Activated naive CD4-positive, alpha-beta T cell treated with anti-CD3 and anti-CD28 coated beads for 36 hours (primary cell): Measurements from ENCODE around the gene SRSF3. TPM values are rescaled to one million over a fixed set of nuclear protein-coding genes. Genes with fewer than 3 reads are reported as not detected.
"Not testable (repeated sequence)": the region's sequence is repeated elsewhere in the genome, so short reads cannot be mapped to it uniquely, and the experiment has no call there.

Experiments
- CTCF ChIA-PET: fragments of 350-600 bp; sonication (Branson Sonifier 250); formaldehyde crosslinking; loops from one replicate; lab custom pipeline; 2021; ENCODE audit warnings: antibody characterized with exemption; lab: Charles Lee
- DNase-seq: peaks from one replicate; pipeline ENCODE4 v3.0.0-alpha.2; 2020
- H3K27ac Mint-ChIP-seq: one replicate; pipeline ENCODE4 v1.8.0; 2021; ENCODE audit warnings: mild to moderate bottlenecking, mixed read lengths
- H3K27me3 Mint-ChIP-seq: one replicate; pipeline ENCODE4 v1.8.0; 2021; ENCODE audit warnings: low read depth, mixed read lengths
- H3K36me3 Mint-ChIP-seq: one replicate; pipeline ENCODE4 v1.8.0; 2021; ENCODE audit warnings: low read depth, mixed read lengths
- H3K4me1 Mint-ChIP-seq: one replicate; pipeline ENCODE4 v1.8.0; 2021; ENCODE audit warnings: low read depth, mixed read lengths
- H3K4me3 Mint-ChIP-seq: one replicate; pipeline ENCODE4 v1.8.0; 2021; ENCODE audit warnings: mild to moderate bottlenecking, moderate library complexity, mixed read lengths
- H3K9me3 Mint-ChIP-seq: one replicate; pipeline ENCODE4 v1.8.0; 2021; ENCODE audit warnings: mixed read lengths
- intact Hi-C: fragments of 100-400 bp; cut with micrococcal nuclease; formaldehyde crosslinking; loops from one replicate; pipeline ENCODE4 v1.15.1; 2023
- total RNA-seq, 2 experiments: library from RNA; stranded (reverse); gene quantifications; one replicate each; pipeline ENCODE4 v1.2.3, GENCODE V29; 2021

SRSF3 gene
- total RNA-seq, 2 experiments from 2014 or later: 250 to 269 TPM

DNA sequence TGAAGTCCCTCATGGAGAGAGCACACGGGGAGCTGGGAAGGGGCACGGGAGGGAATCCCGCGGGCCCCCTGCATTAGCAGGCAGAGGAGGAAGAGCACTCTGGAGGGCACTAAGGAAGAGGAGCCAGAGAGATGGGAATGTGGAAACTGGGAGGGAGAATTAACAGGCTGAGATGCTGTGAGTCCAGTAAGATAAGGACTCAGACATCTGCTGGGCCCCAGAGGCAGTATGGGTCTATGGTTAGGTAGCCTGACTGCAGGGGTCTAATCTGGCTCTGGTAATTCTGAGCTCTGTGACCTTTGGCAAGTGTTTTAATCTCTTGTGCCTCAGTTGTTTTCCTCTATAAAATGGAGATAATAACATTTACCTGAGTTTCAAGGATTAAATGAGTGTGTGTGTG is 15.7 kb upstream of the SRSF3 start:
- intact Hi-C loops: no loop called here
- no peak overlapping the region for H3K27ac Mint-ChIP-seq
- H3K4me1 Mint-ChIP-seq: peaks cover 8% of the 10 kb centered on the region
- H3K4me3 Mint-ChIP-seq: no peak overlapping the region
- CTCF ChIA-PET: interaction anchor here (0.6 kb wide), 1 partner anchor 30 kb away, joined by 3 read pairs; no protein-coding TSS in a partner anchor
- H3K27me3 Mint-ChIP-seq: no peaks in the 10 kb centered on the region
- no peaks in the 10 kb centered on the region for H3K36me3 Mint-ChIP-seq
- no peaks in the 10 kb centered on the region for H3K9me3 Mint-ChIP-seq
- no peak for DNase-seq

DNA sequence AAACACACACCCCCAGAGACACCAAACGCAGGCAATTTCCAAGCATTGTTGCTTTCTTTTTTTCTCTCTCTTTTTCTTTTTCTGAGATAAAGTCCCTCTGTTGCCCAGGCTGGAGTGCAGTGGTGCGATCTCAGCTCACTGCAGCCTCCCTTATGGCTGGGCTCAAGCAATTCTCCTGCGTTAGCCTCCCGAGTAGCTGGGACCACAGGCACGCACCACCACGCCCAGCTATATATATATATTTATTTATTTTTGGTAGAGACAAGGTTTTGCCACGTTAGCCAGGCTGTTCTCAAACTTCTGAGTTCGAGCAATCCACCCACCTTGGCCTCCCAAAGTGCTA is 14.0 kb upstream of the SRSF3 start:
- Mint-ChIP-seq H3K4me3 (no peak overlapping the region), H3K9me3 (no peaks in the 10 kb centered on the region), H3K4me1 (peaks cover 8% of the 10 kb centered on the region), H3K27me3 (no peaks in the 10 kb centered on the region), H3K36me3 (no peaks in the 10 kb centered on the region), H3K27ac (no peak overlapping the region)
- DNase-seq: no peak
- intact Hi-C loops: no loop called here
- CTCF ChIA-PET: interaction anchor here (0.6 to 1.8 kb wide), 3 partner anchors 59 to 121 kb away, joined by 3 read pairs; no protein-coding TSS in a partner anchor

DNA sequence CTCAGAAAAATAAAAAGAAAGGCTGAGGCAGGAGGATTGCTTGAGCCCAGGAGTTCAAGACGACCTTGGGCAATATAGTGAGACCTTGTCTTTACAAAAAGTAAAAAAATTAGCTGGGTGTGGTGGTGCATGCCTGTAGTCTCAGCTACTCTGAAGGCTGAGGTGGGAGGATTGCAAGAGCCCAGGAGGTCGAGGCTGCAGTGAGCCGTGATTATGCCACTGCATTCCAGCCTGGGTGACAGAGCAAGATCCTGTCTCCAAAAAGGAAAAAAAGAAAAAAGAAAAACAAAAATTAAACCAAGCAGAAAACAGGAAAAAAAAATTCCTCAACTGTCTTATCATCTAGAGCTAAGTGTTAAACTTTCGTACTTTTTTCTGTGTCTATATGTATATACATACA is 12.4 kb upstream of the SRSF3 start:
- H3K36me3 Mint-ChIP-seq: no peaks in the 10 kb centered on the region
- no peak for DNase-seq
- intact Hi-C loops: no loop called here
- no peak overlapping the region for H3K4me3 Mint-ChIP-seq
- H3K9me3 Mint-ChIP-seq: no peaks in the 10 kb centered on the region
- H3K27me3 Mint-ChIP-seq: no peaks in the 10 kb centered on the region
- CTCF ChIA-PET: interaction anchor here (0.9 kb wide), 1 partner anchor 39 kb away, joined by 5 read pairs; no protein-coding TSS in a partner anchor
- peaks cover 8% of the 10 kb centered on the region for H3K4me1 Mint-ChIP-seq
- peak overlapping the region; percentile 11 for H3K27ac Mint-ChIP-seq

DNA sequence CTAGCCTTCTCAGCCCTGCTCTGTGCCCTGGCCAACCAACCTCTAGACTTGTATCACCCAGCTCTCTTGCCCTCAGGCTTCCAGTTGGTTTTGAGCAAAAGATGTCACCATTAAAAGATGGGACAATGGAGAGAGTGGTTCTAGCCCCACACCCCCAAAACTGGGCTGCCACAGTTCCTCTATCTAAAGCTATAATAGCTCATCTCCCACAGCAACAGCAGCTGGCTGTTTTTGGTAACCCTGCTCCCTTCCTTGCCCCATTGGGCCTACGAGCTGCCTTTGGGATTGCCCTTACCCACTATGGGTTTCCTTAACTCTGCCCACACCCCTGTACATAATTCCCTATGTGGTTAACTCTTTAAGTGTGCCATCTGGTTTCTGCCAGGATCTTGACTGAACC is 7.6 kb upstream of the SRSF3 start:
- intact Hi-C loops: no loop called here
- Mint-ChIP-seq H3K4me3 (no peak overlapping the region), H3K4me1 (peaks cover 5% of the 10 kb centered on the region), H3K36me3 (no peaks in the 10 kb centered on the region), H3K27me3 (no peaks in the 10 kb centered on the region), H3K9me3 (no peaks in the 10 kb centered on the region), H3K27ac (no peak overlapping the region)
- CTCF ChIA-PET: interaction anchor here (0.5 to 0.9 kb wide), 3 partner anchors 14 to 166 kb away, joined by 3 read pairs; no protein-coding TSS in a partner anchor
- DNase-seq: no peak

DNA sequence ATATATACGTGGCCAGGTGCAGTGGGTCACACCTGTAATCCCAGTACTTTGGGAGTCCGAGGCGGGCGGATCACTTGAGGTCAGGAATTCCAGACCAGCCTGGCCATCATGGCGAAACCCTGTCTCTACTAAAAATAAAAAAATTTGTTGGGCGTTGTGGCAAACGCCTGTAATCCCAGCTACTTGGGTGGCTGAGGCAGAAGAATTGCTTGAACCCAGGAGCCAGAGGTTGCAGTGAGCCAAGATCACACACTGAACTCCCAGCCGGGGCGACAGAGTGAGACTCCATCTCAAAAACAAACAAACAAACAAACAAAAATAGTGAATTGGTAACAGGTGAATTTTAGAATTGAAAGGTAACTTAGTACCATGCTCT is 5.1 kb upstream of the SRSF3 start:
- H3K36me3 Mint-ChIP-seq, intact Hi-C loops, DNase-seq, H3K27ac Mint-ChIP-seq, H3K4me3 Mint-ChIP-seq, H3K9me3 Mint-ChIP-seq, H3K27me3 Mint-ChIP-seq: not testable (repeated sequence)
- CTCF ChIA-PET: interaction anchor here (0.7 kb wide), 1 partner anchor 174 kb away, joined by 3 read pairs; no protein-coding TSS in a partner anchor
- H3K4me1 Mint-ChIP-seq: peaks cover 11% of the 10 kb centered on the region

DNA sequence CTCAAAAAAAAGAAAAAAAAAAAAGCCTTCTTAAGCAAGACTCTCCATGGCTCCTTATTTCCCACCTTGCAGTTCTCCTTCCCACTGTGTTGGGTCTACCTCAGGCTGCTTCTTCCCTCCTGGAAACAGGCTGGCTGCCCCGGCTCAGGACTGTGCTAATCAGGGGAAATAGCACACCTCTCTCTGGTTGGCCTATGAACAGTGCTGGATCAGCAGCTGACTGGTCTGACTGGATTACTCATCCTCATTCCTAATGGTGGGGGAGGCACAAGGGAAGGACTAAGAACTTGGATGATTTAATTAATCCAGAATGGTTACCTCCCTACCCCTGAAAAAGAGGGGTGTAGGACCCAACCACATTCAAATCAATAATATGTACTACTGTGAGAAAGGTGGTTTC is 3.9 kb upstream of the SRSF3 start:
- CTCF ChIA-PET: interaction anchor here (0.7 kb wide), 1 partner anchor 30 kb away, joined by 3 read pairs; no protein-coding TSS in a partner anchor
- H3K36me3 Mint-ChIP-seq: peaks cover 11% of the 10 kb centered on the region
- no peaks in the 10 kb centered on the region for H3K9me3 Mint-ChIP-seq
- DNase-seq: no peak
- H3K4me3 Mint-ChIP-seq: no peak overlapping the region
- intact Hi-C loops: loop anchor here (5.0 to 10.0 kb wide), 2 partner anchors 465 to 563 kb away; partner anchors contain the start of gene MAPK14
- no peaks in the 10 kb centered on the region for H3K27me3 Mint-ChIP-seq
- no peak overlapping the region for H3K27ac Mint-ChIP-seq
- peaks cover 11% of the 10 kb centered on the region for H3K4me1 Mint-ChIP-seq

DNA sequence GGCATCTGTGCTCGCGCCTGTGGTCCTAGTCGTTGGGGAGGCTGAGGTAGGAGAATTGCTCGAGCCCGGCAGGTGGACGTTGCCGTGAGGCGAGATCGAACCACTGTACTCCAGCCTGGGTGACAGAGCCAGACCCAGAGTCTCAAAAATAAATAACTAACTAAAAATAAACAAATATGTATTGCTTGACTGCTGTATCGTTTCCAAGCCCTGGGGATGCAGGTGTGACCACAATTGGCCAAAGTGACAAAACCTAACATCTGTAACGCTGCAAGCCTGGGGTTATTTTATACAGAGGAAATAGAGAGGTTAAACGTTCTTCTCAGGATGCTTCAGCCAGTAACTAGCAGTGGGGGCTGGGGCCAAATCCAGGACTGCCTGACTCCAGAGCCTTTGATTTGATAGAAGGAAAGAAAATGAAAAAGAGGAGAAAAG is 1.9 kb upstream of the SRSF3 start:
- peak overlapping the region; percentile 68 for H3K4me3 Mint-ChIP-seq
- H3K27ac Mint-ChIP-seq: peak overlapping the region; percentile 90
- peaks cover 17% of the 10 kb centered on the region for H3K4me1 Mint-ChIP-seq
- CTCF ChIA-PET: interaction anchor here (1.5 kb wide), 1 partner anchor 149 kb away, joined by 3 read pairs; no protein-coding TSS in a partner anchor
- DNase-seq: no peak
- H3K36me3 Mint-ChIP-seq: peaks cover 31% of the 10 kb centered on the region
- intact Hi-C loops: loop anchor here (1.0 to 10.0 kb wide), 3 partner anchors 293 to 565 kb away; partner anchors contain the start of genes C6orf89 and MAPK14
- H3K27me3 Mint-ChIP-seq: no peaks in the 10 kb centered on the region
- no peaks in the 10 kb centered on the region for H3K9me3 Mint-ChIP-seq

DNA sequence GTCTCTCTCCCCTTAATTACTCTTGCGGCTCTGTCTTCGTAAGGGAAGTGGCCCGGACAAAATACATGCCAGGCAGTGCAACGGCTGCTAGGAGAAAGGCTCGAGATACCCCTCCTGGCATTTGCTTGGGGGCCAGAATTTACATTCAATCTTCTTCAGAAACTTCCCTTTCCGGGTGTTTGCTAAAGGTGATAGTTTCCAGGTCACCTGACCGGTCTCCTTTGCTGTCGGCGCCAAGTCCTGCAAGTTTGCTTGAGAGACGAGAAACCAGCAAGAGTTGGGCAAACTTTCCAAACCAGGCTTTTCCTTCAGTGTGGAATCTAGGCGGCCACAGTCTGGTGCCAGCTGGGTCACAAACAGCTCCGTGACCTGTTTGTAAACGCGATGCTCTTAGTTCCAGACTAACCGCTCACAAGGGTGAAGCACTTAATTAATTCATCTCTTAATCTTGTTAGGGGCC is 563 bp upstream of the SRSF3 start:
- Mint-ChIP-seq H3K4me3 (peak overlapping the region; percentile 92), H3K9me3 (no peaks in the 10 kb centered on the region), H3K27me3 (no peaks in the 10 kb centered on the region), H3K27ac (peak overlapping the region; percentile 98), H3K36me3 (peaks cover 43% of the 10 kb centered on the region), H3K4me1 (peaks cover 25% of the 10 kb centered on the region)
- peak; percentile 70 for DNase-seq
- CTCF ChIA-PET: interaction anchor here (0.6 to 1.5 kb wide), 2 partner anchors 138 to 150 kb away, joined by 3 read pairs; no protein-coding TSS in a partner anchor
- intact Hi-C loops: loop anchor here (1.0 to 10.0 kb wide), 8 partner anchors 10 to 566 kb away; partner anchors contain the start of genes KCTD20, MAPK14 and PXT1

DNA sequence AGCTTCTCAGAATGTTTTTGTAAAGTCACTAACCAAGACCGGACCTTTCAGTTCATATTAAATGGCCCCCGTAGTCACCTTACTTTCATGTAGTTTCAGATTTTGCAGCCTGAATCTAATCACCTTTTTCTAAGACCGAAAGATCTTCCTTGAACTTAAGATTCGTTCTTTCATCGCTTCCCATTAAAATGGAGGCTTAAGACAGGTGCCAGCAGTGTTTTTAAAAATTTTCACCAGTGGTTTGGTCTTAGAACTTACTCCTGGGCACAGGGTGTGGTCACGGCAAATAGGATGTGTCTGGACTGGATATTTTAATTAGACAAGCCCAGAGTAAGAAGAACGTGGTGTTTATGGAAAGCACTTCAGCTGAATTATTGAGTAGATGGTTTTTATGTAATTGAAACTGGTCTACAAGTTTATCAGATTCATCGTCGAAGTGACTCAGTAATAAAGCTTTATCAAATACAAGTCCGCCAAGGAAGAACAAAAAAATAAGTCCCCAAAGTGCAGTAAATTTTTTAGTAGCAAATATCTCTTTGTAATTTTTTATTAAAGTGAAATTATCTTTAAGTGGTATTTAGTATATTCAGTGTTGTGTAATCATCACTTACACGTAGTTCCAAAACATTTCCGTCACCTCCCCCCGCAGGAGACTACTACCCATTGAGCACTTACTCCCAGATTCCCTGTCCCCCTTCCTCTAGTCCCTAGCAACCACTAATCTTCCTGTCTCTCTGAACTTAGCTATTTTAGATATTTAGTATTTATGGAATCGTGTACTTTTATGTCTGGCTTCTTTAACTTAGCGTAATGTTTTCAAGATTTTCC is 868 bp downstream of the SRSF3 start:
- DNase-seq: peak; percentile 51
- Mint-ChIP-seq H3K36me3 (peaks cover 57% of the 10 kb centered on the region), H3K27ac (peak overlapping the region; percentile 98), H3K27me3 (no peaks in the 10 kb centered on the region), H3K9me3 (no peaks in the 10 kb centered on the region), H3K4me3 (peak overlapping the region; percentile 92), H3K4me1 (peaks cover 39% of the 10 kb centered on the region)
- CTCF ChIA-PET: interaction anchor here (0.6 to 0.8 kb wide), 2 partner anchors 16 to 50 kb away, joined by 4 to 5 read pairs; no protein-coding TSS in a partner anchor
- intact Hi-C loops: loop anchor here (1.0 to 10.0 kb wide), 8 partner anchors 12 to 568 kb away; partner anchors contain the start of genes KCTD20, MAPK14 and PXT1

DNA sequence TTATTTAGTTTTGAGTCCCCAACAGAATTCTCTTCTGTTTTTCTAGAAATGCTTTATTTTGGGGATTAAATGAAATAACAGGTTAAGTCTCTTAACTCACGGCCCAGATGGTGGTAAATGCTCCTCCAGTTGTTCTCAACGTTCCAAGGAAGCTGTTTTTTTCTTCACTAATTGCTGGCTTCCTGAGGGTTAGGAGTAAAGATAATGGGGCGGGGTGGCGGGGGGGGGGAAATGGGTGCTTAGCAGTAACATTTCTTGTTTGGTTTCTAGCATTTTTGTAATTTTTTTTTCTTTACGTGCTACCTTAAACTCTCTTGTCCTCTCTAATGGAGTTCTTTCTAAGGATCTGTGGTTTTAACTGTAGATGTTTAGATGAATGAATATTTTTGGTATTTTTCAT is 2.2 kb downstream of the SRSF3 start:
- CTCF ChIA-PET: interaction anchor here (0.6 to 2.3 kb wide), 4 partner anchors 10 to 120 kb away, joined by 3 to 11 read pairs (median 4); no protein-coding TSS in a partner anchor
- DNase-seq: no peak
- no peaks in the 10 kb centered on the region for H3K27me3 Mint-ChIP-seq
- peaks cover 71% of the 10 kb centered on the region for H3K36me3 Mint-ChIP-seq
- peaks cover 49% of the 10 kb centered on the region for H3K4me1 Mint-ChIP-seq
- no peaks in the 10 kb centered on the region for H3K9me3 Mint-ChIP-seq
- intact Hi-C loops: loop anchor here (10.0 kb wide), 1 partner anchor 472 kb away; no protein-coding TSS in a partner anchor
- peak overlapping the region; percentile 98 for H3K27ac Mint-ChIP-seq
- peak overlapping the region; percentile 92 for H3K4me3 Mint-ChIP-seq

DNA sequence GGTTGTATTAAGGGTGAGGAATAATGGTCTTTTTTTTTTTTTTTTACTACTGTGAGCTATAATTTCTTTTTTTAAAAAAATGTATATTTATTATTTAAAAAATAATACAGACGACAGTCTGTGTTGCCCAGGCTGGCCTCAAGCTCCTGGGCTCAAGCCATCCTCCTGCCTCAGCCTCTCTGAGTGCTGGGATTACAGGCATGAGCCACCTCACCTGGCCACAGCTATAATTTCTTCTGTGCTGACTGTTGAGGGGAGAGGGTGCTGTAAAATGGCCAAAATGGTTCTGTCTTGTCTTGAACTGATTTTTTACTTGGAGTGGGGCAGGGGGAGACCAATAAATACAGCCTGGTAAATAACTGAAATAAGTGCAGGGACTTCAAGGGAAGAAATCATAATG is 3.6 kb downstream of the SRSF3 start:
- DNase-seq: no peak
- H3K4me1 Mint-ChIP-seq: peaks cover 53% of the 10 kb centered on the region
- intact Hi-C loops: loop anchor here (10.0 kb wide), 1 partner anchor 473 kb away; no protein-coding TSS in a partner anchor
- peak overlapping the region; percentile 85 for H3K27ac Mint-ChIP-seq
- H3K4me3 Mint-ChIP-seq: peak overlapping the region; percentile 92
- CTCF ChIA-PET: interaction anchor here (0.7 to 2.3 kb wide), 7 partner anchors 9 to 585 kb away, joined by 3 to 11 read pairs (median 4); no protein-coding TSS in a partner anchor
- no peaks in the 10 kb centered on the region for H3K27me3 Mint-ChIP-seq
- peaks cover 82% of the 10 kb centered on the region for H3K36me3 Mint-ChIP-seq
- no peaks in the 10 kb centered on the region for H3K9me3 Mint-ChIP-seq

DNA sequence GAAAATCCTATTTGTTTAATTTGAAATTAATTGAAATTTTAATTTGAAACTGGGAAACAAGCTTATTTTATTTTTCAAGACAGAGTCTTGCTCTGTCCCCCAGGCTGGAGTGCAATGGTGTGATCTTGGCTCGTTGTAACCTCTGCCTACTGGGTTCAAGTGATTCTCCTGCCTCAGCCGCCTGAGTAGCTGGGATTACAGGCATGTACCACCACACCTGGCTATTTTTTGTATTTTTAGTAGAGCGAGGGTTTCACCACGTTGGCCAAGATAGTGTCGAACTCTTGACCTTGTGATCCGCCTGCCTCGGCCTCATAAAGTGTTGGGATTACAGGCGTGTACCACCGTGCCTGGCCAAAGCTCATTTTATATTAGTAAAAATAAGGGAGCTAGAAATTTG is 4.2 kb downstream of the SRSF3 start:
- CTCF ChIA-PET: interaction anchor here (0.9 to 1.5 kb wide), 4 partner anchors 10 to 168 kb away, joined by 3 to 8 read pairs (median 6); no protein-coding TSS in a partner anchor
- H3K27me3 Mint-ChIP-seq: no peaks in the 10 kb centered on the region
- intact Hi-C loops: loop anchor here (10.0 kb wide), 1 partner anchor 474 kb away; no protein-coding TSS in a partner anchor

More for the DNA sequence above, 4.2 kb downstream of the SRSF3 start:
- peak overlapping the region; percentile 76 for H3K27ac Mint-ChIP-seq
- H3K9me3 Mint-ChIP-seq: no peaks in the 10 kb centered on the region
- peaks cover 87% of the 10 kb centered on the region for H3K36me3 Mint-ChIP-seq
- peak overlapping the region; percentile 92 for H3K4me3 Mint-ChIP-seq
- DNase-seq: no peak
- H3K4me1 Mint-ChIP-seq: peaks cover 57% of the 10 kb centered on the region
